Prostate gland (tissue), 2 donors: ENCODE data around the gene ZNF628. TPM values are rescaled to one million over a fixed set of nuclear protein-coding genes. Genes with fewer than 3 reads are reported as not detected.

Experiments
- DNase-seq: peaks from one replicate; pipeline ENCODE4 v3.0.0-alpha.2; 2019; ENCODE audit warnings: low spot score
- H3K27ac ChIP-seq, 2 donors: fragments of 200-600 bp; sonication (generic); 2 replicates each; pipeline ENCODE4 v1.5.1; 2017 to 2019
- H3K27me3 ChIP-seq: fragments of 200-600 bp; sonication (generic); replicated peaks from 2 replicates; pipeline ENCODE4 v1.5.1; 2019; ENCODE audit not compliant: insufficient read depth
- H3K36me3 ChIP-seq, 2 donors: fragments of 200-600 bp; sonication (generic); 1 replicate in 1 of 2; 2 replicates in 1 of 2; pipeline versions ENCODE4 v1.5.1 to v1.8.1; 2017 to 2019
- H3K4me1 ChIP-seq: fragments of 200-600 bp; sonication (generic); replicated peaks from 2 replicates; pipeline ENCODE4 v1.5.1; 2019
- H3K4me3 ChIP-seq, 2 donors: fragments of 200-600 bp; sonication (generic); 2 replicates each; pipeline ENCODE4 v1.5.1; 2017 to 2019
- H3K9me3 ChIP-seq: fragments of 200-600 bp; sonication (generic); 2 replicates; pipeline ENCODE4 v1.5.1; 2017
- CTCF ChIP-seq, 4 experiments: fragments of 200-600 bp in 2 of 4; fragments of 450-650 bp in 2 of 4; sonication (generic) in 2 of 4; IDR thresholded peaks; 1 replicate in 3 of 4; 2 replicates in 1 of 4; pipeline ENCODE4 v1.5.1; 2016 to 2019; ENCODE audit warnings: antibody characterized with exemption in 4 of 4, mild to moderate bottlenecking in 2 of 4, moderate library complexity in 2 of 4
- POLR2A ChIP-seq: fragments of 450-650 bp; IDR thresholded peaks from one replicate; pipeline ENCODE4 v1.6.1; 2016; ENCODE audit warnings: antibody characterized with exemption, mild to moderate bottlenecking
- POLR2AphosphoS5 ChIP-seq: sonication (generic); formaldehyde crosslinking; IDR thresholded peaks from one replicate; pipeline ENCODE4 v1.6.1; 2017; ENCODE audit warnings: antibody characterized with exemption
- WGBS: methylation state at CpG from one replicate; pipeline ENCODE4 v1.1.5; 2018; 5-methylcytosine and 5-hydroxymethylcytosine counted together
- intact Hi-C: fragments of 100-400 bp; cut with DNase I; formaldehyde crosslinking; loops from one replicate; pipeline ENCODE4 v1.14.2; 2022
- total RNA-seq, 2 donors: library from RNA; depleted of rRNA; stranded (reverse); fragments of >200 nt; gene quantifications; one replicate each; pipeline ENCODE4 v1.1.0, GENCODE V29; 2016

ZNF628 gene
- total RNA-seq, 2 donors from 2014 or later, result 10.9 to 66.4 TPM

GRCh38 chr19:55526216-55527196 is 50.1 kb downstream of the ZNF628 start:
- H3K4me1 ChIP-seq, result peaks cover 5% of the 10 kb centered on the region
- H3K36me3 ChIP-seq, result no peaks in the 10 kb centered on the region
- H3K27ac ChIP-seq, result no peak overlapping the region
- no peak overlapping the region for H3K4me3 ChIP-seq
- WGBS, result 21% methylated on average over 35 of the region's 35 CpGs
- no peak for TF ChIP-seq CTCF (IDR thresholded peaks at IDR 0.05)
- TF ChIP-seq POLR2AphosphoS5, result peak; percentile 22
- intact Hi-C loops, result no loop called here
- H3K9me3 ChIP-seq, result no peaks in the 10 kb centered on the region
- H3K27me3 ChIP-seq, result no peaks in the 10 kb centered on the region
- DNase-seq, result peak; percentile 32

DNA sequence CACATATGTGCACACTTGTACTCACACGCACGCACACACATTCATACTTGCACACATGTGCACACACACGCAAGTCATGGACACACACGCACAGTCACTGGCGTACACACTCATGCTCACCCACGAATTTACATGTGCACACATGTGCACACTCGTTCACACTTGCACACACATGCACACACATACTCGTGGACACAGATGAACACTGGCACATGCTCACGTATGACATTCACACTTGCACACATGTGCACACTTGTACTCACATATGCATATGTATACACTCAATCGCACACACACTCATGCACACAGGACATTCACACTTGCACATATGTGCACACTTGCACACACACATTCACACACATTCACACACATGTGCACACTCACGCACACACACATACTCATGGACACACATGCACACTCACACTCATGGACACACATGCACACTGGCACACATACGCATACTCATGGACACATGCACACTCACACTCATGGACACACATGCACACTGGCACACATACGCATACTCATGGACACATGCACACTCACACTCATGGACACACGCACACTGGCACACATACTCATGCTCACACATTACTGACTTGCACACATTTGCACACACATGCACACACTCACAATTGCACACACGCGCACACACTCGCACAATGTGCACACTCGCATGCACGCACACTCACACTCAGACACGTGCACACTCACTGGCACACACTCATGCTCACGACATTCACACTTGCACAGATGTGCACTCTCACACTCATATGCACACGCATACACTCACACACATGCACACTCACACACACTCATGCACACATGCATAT is 51.0 kb downstream of the ZNF628 start:
- 80% methylated on average over 22 of the region's 22 CpGs for WGBS
- TF ChIP-seq CTCF (IDR thresholded peaks at IDR 0.05), result no peak
- no peak for TF ChIP-seq POLR2AphosphoS5
- no peak for TF ChIP-seq POLR2A
- no peaks in the 10 kb centered on the region for H3K9me3 ChIP-seq
- H3K36me3 ChIP-seq, result no peaks in the 10 kb centered on the region
- H3K27ac ChIP-seq, result no peak overlapping the region
- H3K4me1 ChIP-seq, result peaks cover 5% of the 10 kb centered on the region
- intact Hi-C loops, result no loop called here
- no peak overlapping the region for H3K4me3 ChIP-seq
- no peaks in the 10 kb centered on the region for H3K27me3 ChIP-seq
- DNase-seq, result no peak

- Histone ChIP-seq H3K4me3 (no peak overlapping the region), H3K27me3 (no peaks in the 10 kb centered on the region), H3K27ac (no peak overlapping the region), H3K4me1 (peaks cover 5% of the 10 kb centered on the region), H3K36me3 (no peaks in the 10 kb centered on the region), H3K9me3 (no peaks in the 10 kb centered on the region)
- TF ChIP-seq POLR2AphosphoS5 (no peak), POLR2A (no peak), CTCF (IDR thresholded peaks at IDR 0.05) (no peak)
- intact Hi-C loops, result no loop called here
- WGBS, result 24% methylated on average over 15 of the region's 15 CpGs
- no peak for DNase-seq
Observed at GRCh38 chr19:55528030-55528803, 51.8 kb downstream of the ZNF628 start.

DNA sequence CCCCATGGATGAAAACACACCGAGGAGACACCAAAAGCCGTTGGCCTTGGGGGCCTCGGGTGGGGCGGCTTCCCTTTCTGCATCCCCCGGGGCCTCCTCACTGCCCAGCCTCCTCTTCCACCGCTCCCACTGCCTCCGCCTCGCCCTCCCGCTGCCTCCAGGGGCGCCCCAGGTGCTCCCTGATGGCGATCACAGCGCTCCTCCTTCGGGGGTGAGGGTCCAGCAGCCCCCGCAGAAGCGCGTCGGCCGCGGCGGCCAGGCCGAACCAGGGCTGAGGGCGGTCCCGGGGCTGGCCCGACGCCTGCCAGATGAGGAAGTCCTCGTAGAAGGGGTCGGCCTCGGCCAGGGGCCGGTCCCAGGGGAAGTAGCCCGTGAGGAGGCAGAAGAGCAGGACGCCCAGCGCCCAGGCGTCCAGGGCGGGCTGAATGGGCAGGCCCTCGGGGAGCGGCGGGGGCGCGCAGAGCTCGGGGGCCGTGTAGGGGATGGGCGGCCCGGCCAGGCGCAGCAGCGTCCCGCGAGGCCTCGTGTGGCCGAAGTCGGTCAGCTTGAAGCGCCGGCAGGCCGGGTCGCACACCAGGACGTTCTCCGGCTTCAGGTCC is 53.3 kb downstream of the ZNF628 start:
- H3K27ac ChIP-seq, result no peak overlapping the region
- H3K9me3 ChIP-seq, result no peaks in the 10 kb centered on the region
- DNase-seq, result no peak
- TF ChIP-seq POLR2A, result no peak
- TF ChIP-seq POLR2AphosphoS5, result no peak
- no peak for TF ChIP-seq CTCF (IDR thresholded peaks at IDR 0.05)
- H3K4me3 ChIP-seq, result no peak overlapping the region
- H3K36me3 ChIP-seq, result no peaks in the 10 kb centered on the region
- H3K27me3 ChIP-seq, result no peaks in the 10 kb centered on the region
- intact Hi-C loops, result no loop called here
- H3K4me1 ChIP-seq, result peaks cover 5% of the 10 kb centered on the region
- 91% methylated on average over 55 of the region's 56 CpGs for whole genome bisulfite sequencing
